Liver (tissue), 9 donors: Measurements from ENCODE around the gene MAP4K1. TPM values are rescaled to one million over a fixed set of nuclear protein-coding genes. Genes with fewer than 3 reads are reported as not detected.

Experiments used
- DNase-seq: peaks from one replicate; pipeline ENCODE4 v3.0.0-alpha.2; 2017; ENCODE audit warnings: low spot score
- H3K27ac ChIP-seq, 2 donors: one replicate each; pipeline ENCODE4 v1.7.0; 2013; ENCODE audit warnings: inconsistent platforms in 2 of 2, low read length in 2 of 2, control low read depth in 1 of 2, low read depth in 1 of 2, mild to moderate bottlenecking in 1 of 2
- H3K27me3 ChIP-seq, 4 donors: one replicate each; pipeline versions ENCODE4 v1.6.1 to v1.7.0; 2013; ENCODE audit warnings: low read length in 3 of 4, inconsistent platforms in 1 of 4, mild to moderate bottlenecking in 1 of 4, moderate library complexity in 1 of 4; ENCODE audit not compliant: control insufficient read depth in 4 of 4, insufficient read depth in 4 of 4
- H3K36me3 ChIP-seq, 4 donors: one replicate each; pipeline versions ENCODE4 v1.6.1 to v1.7.0; 2013; ENCODE audit warnings: low read length in 3 of 4, mild to moderate bottlenecking in 3 of 4, low read depth in 1 of 4, moderate library complexity in 1 of 4; ENCODE audit not compliant: control insufficient read depth in 4 of 4, insufficient read depth in 3 of 4
- H3K4me1 ChIP-seq, 4 donors: one replicate each; pipeline versions ENCODE4 v1.6.1 to v1.7.0; 2013; ENCODE audit warnings: low read length in 3 of 4, mild to moderate bottlenecking in 3 of 4, moderate library complexity in 1 of 4; ENCODE audit not compliant: control insufficient read depth in 4 of 4, insufficient read depth in 4 of 4
- H3K4me3 ChIP-seq, 3 donors: one replicate each; pipeline versions ENCODE4 v1.6.1 to v1.7.0; 2013; ENCODE audit warnings: low read length in 3 of 3, control low read depth in 1 of 3, low read depth in 1 of 3, mild to moderate bottlenecking in 1 of 3
- H3K9ac ChIP-seq, 2 donors: one replicate each; pipeline ENCODE4 v1.7.0; 2013; ENCODE audit warnings: low read length in 2 of 2, mild to moderate bottlenecking in 2 of 2, moderate library complexity in 2 of 2, control low read depth in 1 of 2, low read depth in 1 of 2
- H3K9me3 ChIP-seq, 4 donors: one replicate each; pipeline versions ENCODE4 v1.6.1 to v1.7.0; 2013; ENCODE audit warnings: low read length in 3 of 4; ENCODE audit not compliant: control insufficient read depth in 4 of 4
- ATF3 ChIP-seq: IDR thresholded peaks from 2 replicates; pipeline ENCODE4 v1.6.1; 2016; ENCODE audit warnings: antibody characterized with exemption
- EGR1 ChIP-seq, 2 donors: IDR thresholded peaks; 2 replicates each; pipeline ENCODE4 v1.6.1; 2016 to 2018; ENCODE audit warnings: antibody characterized with exemption in 2 of 2, low read depth in 2 of 2
- FOXA1 ChIP-seq: IDR thresholded peaks from 2 replicates; pipeline ENCODE4 v1.6.1; 2016; ENCODE audit warnings: antibody characterized with exemption
- FOXA2 ChIP-seq: IDR thresholded peaks from 2 replicates; pipeline ENCODE4 v1.6.1; 2016; ENCODE audit warnings: antibody characterized with exemption
- GABPA ChIP-seq, 2 donors: IDR thresholded peaks in 1 of 2; conservative IDR thresholded peaks in 1 of 2; 2 replicates each; pipeline ENCODE4 v1.6.1; 2016; ENCODE audit warnings: antibody characterized with exemption in 2 of 2, mild to moderate bottlenecking in 1 of 2, moderate library complexity in 1 of 2
- HNF4A ChIP-seq, 2 donors: conservative IDR thresholded peaks; 2 replicates each; pipeline ENCODE4 v1.6.1; 2016; ENCODE audit warnings: antibody characterized with exemption in 2 of 2, mild to moderate bottlenecking in 2 of 2
- HNF4G ChIP-seq: IDR thresholded peaks from 2 replicates; pipeline ENCODE4 v1.6.1; 2016; ENCODE audit warnings: antibody characterized with exemption
- JUND ChIP-seq, 2 donors: IDR thresholded peaks; 2 replicates each; pipeline ENCODE4 v1.6.1; 2016; ENCODE audit warnings: antibody characterized with exemption in 2 of 2
- MAX ChIP-seq: IDR thresholded peaks from 2 replicates; pipeline ENCODE4 v1.6.1; 2016; ENCODE audit warnings: antibody characterized with exemption
- RAD21 ChIP-seq, 2 donors: IDR thresholded peaks; 2 replicates each; pipeline ENCODE4 v1.6.1; 2016; ENCODE audit warnings: antibody characterized with exemption in 2 of 2, mild to moderate bottlenecking in 2 of 2
- REST ChIP-seq: IDR thresholded peaks from 2 replicates; pipeline ENCODE4 v1.6.1; 2016; ENCODE audit warnings: antibody characterized with exemption, mild to moderate bottlenecking
- RXRA ChIP-seq, 2 donors: IDR thresholded peaks; 2 replicates each; pipeline ENCODE4 v1.6.1; 2017 to 2018; ENCODE audit warnings: antibody characterized with exemption in 2 of 2, mild to moderate bottlenecking in 1 of 2
- SP1 ChIP-seq: IDR thresholded peaks from 2 replicates; pipeline ENCODE4 v1.6.1; 2018; ENCODE audit warnings: antibody characterized with exemption, mild to moderate bottlenecking
- TAF1 ChIP-seq: conservative IDR thresholded peaks from 2 replicates; pipeline ENCODE4 v1.6.1; 2016; ENCODE audit warnings: antibody characterized with exemption, mild to moderate bottlenecking
- YY1 ChIP-seq: IDR thresholded peaks from 2 replicates; pipeline ENCODE4 v1.6.1; 2016; ENCODE audit warnings: antibody characterized with exemption, mild to moderate bottlenecking
- WGBS: extraction: QIAGEN DNeasy Blood & Tissue Kit; methylation state at CpG from one replicate; pipeline ENCODE4 v1.1.7; 2013; 5-methylcytosine and 5-hydroxymethylcytosine counted together
- polyA plus RNA-seq, 2 donors: library from polyadenylated mRNA; stranded (reverse) in 1 of 2; unstranded in 1 of 2; fragments of 200-250 nt in 1 of 2; fragments of >200 nt in 1 of 2; fragmentation: Nextera tagmentation in 1 of 2; extraction: Ambion mirVana in 1 of 2; gene quantifications; one replicate each; pipeline versions ENCODE4 v1.2.1 to v1.2.3, GENCODE V29; 2013 to 2015
- total RNA-seq, 2 donors: library from RNA; depleted of rRNA; stranded (reverse); fragments of >200 nt; gene quantifications; one replicate each; pipeline ENCODE4 v1.2.3, GENCODE V29; 2014
- TF ChIP-seq, protein P1 (sequence below): IDR thresholded peaks from 2 replicates; pipeline ENCODE4 v1.6.1; 2016; ENCODE audit warnings: antibody characterized with exemption
- TF ChIP-seq, protein P2 (sequence below): fragments of 150-350 bp; IDR thresholded peaks from 2 replicates; pipeline ENCODE4 v1.5.1; 2017; ENCODE audit warnings: improper control_type of control experiment, low read depth, low read length; ENCODE audit not compliant: missing input control
- donor health status: healthy.
- donor health status: healthy.
- donor health status: healthy.
- donor health status: healthy.
- donor health status: healthy.

The MAP4K1 gene
- total and polyA plus RNA-seq, 4 donors = 0.89 to 3.1 (median 1.9) TPM

- TF ChIP-seq REST (peak; percentile 54), ATF3 (no peak), HNF4A (conservative IDR thresholded peaks at IDR 0.05) (peak in 1 of 2 donors; percentile 17), TAF1 (peak; percentile 61), FOXA1 (peak; percentile 66), JUND (IDR thresholded peaks at IDR 0.05) (peak in 1 of 2 donors; percentile 41), RXRA (IDR thresholded peaks at IDR 0.05) (peak; percentile 27 to 48), YY1 (peak; percentile 93), RAD21 (IDR thresholded peaks at IDR 0.05) (peak; percentile 21 to 46)
Measured at GRCh38 chr19:38618590-38619360, 1.0 kb upstream of the MAP4K1 start, which contains the start of gene EIF3K (continued).

DNA sequence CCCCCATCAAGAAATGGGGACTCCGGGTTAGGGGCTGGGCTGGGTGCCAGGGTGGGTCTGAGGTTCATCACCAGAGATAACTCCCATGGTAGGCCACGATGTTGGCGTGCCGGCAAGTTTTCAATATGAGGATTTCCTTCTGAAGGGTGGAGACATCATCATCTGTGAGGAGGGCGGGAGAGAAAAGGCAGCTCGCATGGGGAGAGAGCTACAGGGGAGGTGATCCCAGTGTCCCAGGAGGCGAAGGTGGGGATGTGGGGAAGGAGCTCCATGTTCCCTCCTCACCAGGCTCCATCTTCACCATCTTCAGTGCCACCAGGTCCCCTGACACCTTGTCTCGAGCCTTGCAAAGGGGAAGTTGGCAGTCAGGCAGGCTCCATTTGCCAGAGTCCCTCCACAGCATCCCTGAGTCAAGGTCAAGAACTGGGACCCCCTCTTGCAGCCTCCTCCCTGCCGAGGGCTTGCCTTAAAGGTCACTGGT is 430 bp downstream of the MAP4K1 start:
- Histone ChIP-seq H3K36me3 (peaks cover 2 to 23% (median 14%) of the 10 kb centered on the region in 4 donors), H3K4me1 (peaks cover 2 to 20% (median 15%) of the 10 kb centered on the region in 4 donors), H3K27ac (peak overlapping the region in 1 of 2 donors; percentile 79), H3K27me3 (no peaks in the 10 kb centered on the region), H3K9ac (peak overlapping the region in 1 of 2 donors; percentile 12), H3K4me3 (peak overlapping the region in 2 of 3 donors; percentile 5 to 19), H3K9me3 (no peaks in the 10 kb centered on the region)
- WGBS = 80% methylated on average over 9 of the region's 9 CpGs
- TF ChIP-seq, protein P1, sequence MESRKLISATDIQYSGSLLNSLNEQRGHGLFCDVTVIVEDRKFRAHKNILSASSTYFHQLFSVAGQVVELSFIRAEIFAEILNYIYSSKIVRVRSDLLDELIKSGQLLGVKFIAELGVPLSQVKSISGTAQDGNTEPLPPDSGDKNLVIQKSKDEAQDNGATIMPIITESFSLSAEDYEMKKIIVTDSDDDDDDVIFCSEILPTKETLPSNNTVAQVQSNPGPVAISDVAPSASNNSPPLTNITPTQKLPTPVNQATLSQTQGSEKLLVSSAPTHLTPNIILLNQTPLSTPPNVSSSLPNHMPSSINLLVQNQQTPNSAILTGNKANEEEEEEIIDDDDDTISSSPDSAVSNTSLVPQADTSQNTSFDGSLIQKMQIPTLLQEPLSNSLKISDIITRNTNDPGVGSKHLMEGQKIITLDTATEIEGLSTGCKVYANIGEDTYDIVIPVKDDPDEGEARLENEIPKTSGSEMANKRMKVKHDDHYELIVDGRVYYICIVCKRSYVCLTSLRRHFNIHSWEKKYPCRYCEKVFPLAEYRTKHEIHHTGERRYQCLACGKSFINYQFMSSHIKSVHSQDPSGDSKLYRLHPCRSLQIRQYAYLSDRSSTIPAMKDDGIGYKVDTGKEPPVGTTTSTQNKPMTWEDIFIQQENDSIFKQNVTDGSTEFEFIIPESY = no peak
- TF ChIP-seq HNF4G (no peak), JUND (IDR thresholded peaks at IDR 0.05) (no peak), RXRA (IDR thresholded peaks at IDR 0.05) (no peak), HNF4A (conservative IDR thresholded peaks at IDR 0.05) (no peak), GABPA (IDR thresholded peaks at IDR 0.05 in 1 of 2, conservative IDR thresholded peaks at IDR 0.05 in 1 of 2) (no peak), YY1 (no peak), EGR1 (IDR thresholded peaks at IDR 0.05; ENCODE audit: low read depth in 2 of 2) (no peak), ATF3 (no peak), SP1 (no peak), FOXA2 (no peak), MAX (no peak), FOXA1 (no peak), TAF1 (no peak), RAD21 (IDR thresholded peaks at IDR 0.05) (no peak)
- TF ChIP-seq, protein P2, sequence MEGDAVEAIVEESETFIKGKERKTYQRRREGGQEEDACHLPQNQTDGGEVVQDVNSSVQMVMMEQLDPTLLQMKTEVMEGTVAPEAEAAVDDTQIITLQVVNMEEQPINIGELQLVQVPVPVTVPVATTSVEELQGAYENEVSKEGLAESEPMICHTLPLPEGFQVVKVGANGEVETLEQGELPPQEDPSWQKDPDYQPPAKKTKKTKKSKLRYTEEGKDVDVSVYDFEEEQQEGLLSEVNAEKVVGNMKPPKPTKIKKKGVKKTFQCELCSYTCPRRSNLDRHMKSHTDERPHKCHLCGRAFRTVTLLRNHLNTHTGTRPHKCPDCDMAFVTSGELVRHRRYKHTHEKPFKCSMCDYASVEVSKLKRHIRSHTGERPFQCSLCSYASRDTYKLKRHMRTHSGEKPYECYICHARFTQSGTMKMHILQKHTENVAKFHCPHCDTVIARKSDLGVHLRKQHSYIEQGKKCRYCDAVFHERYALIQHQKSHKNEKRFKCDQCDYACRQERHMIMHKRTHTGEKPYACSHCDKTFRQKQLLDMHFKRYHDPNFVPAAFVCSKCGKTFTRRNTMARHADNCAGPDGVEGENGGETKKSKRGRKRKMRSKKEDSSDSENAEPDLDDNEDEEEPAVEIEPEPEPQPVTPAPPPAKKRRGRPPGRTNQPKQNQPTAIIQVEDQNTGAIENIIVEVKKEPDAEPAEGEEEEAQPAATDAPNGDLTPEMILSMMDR = no peak
- no peak for DNase-seq
